Transverse colon (tissue), 4 donors: Measurements from ENCODE around the gene COTL1. TPM values are rescaled to one million over a fixed set of nuclear protein-coding genes. Genes with fewer than 3 reads are reported as not detected.
"Not testable (repeated sequence)": the region's sequence is repeated elsewhere in the genome, so short reads cannot be mapped to it uniquely, and the experiment has no call there.

Experiments
- DNase-seq: peaks from one replicate; pipeline ENCODE4 v3.0.0-alpha.2; 2019
- H3K27ac ChIP-seq, 4 donors: fragments of 200-600 bp; sonication (generic); 2 replicates each; pipeline ENCODE4 v1.5.1; 2016 to 2018; ENCODE audit warnings: inconsistent platforms in 4 of 4
- H3K27me3 ChIP-seq: fragments of 200-600 bp; sonication (generic); 2 replicates; pipeline ENCODE4 v1.5.1; 2017; ENCODE audit warnings: inconsistent platforms
- H3K36me3 ChIP-seq, 4 donors: fragments of 200-600 bp; sonication (generic); 2 replicates each; pipeline ENCODE4 v1.5.1; 2017 to 2019; ENCODE audit warnings: inconsistent platforms in 4 of 4
- H3K4me1 ChIP-seq, 4 donors: fragments of 200-600 bp; sonication (generic); 2 replicates each; pipeline ENCODE4 v1.5.1; 2017 to 2020; ENCODE audit warnings: inconsistent platforms in 4 of 4
- H3K4me3 ChIP-seq, 4 donors: fragments of 200-600 bp; sonication (generic); 1 replicate in 1 of 4; 2 replicates in 3 of 4; pipeline versions ENCODE4 v1.5.1 to v1.6.1; 2017 to 2019; ENCODE audit warnings: inconsistent platforms in 4 of 4
- H3K9me3 ChIP-seq, 2 donors: fragments of 200-600 bp; sonication (generic); 2 replicates each; pipeline ENCODE4 v1.5.1; 2017 to 2019; ENCODE audit warnings: inconsistent platforms in 2 of 2
- CTCF ChIP-seq, 5 experiments: fragments of 200-600 bp in 3 of 5; fragments of 450-650 bp in 2 of 5; sonication (generic) in 3 of 5; IDR thresholded peaks; 1 replicate in 2 of 5; 2 replicates in 3 of 5; pipeline ENCODE4 v1.5.1; 2016 to 2017; ENCODE audit warnings: antibody characterized with exemption in 5 of 5, inconsistent platforms in 3 of 5, mild to moderate bottlenecking in 2 of 5, moderate library complexity in 1 of 5
- EP300 ChIP-seq: sonication (generic); formaldehyde crosslinking; IDR thresholded peaks from one replicate; pipeline ENCODE4 v1.6.1; 2017; ENCODE audit warnings: antibody characterized with exemption, low read depth
- POLR2A ChIP-seq: fragments of 450-650 bp; IDR thresholded peaks from one replicate; pipeline ENCODE4 v1.6.1; 2016; ENCODE audit warnings: antibody characterized with exemption, mild to moderate bottlenecking, moderate library complexity
- POLR2AphosphoS5 ChIP-seq, 3 donors: sonication (generic); formaldehyde crosslinking; IDR thresholded peaks; one replicate each; pipeline ENCODE4 v1.6.1; 2016; ENCODE audit warnings: antibody characterized with exemption in 3 of 3
- WGBS, 2 donors: methylation state at CpG; one replicate each; pipeline ENCODE4 v1.1.5; 2018; ENCODE audit warnings: low coverage in 1 of 2; 5-methylcytosine and 5-hydroxymethylcytosine counted together
- in situ Hi-C, 4 donors: fragments of 200-750 bp; cut with MboI; loops; one replicate each; pipeline versions ENCODE4 v1.15.0 to v1.15.1; 2017; ENCODE audit warnings: low sequenced_read_pairs in 3 of 4, low pct_ligation_motif_present in 1 of 4, low pct_unique_long_range_greater_than_20kb in 1 of 4
- intact Hi-C: fragments of 100-400 bp; cut with DNase I; formaldehyde crosslinking; loops from one replicate; pipeline ENCODE4 v1.15.1; 2023; ENCODE audit warnings: low total_unique reads
- total RNA-seq, 4 donors: library from RNA; depleted of rRNA; stranded (reverse); fragments of >200 nt; gene quantifications; one replicate each; pipeline ENCODE4 v1.1.0, GENCODE V29; 2016

The COTL1 gene
- total RNA-seq, 4 donors from 2014 or later, result 31.1 to 78.9 (median 47.9) TPM

- Histone ChIP-seq H3K9me3 (no peaks in the 10 kb centered on the region), H3K27ac (no peak overlapping the region), H3K4me1 (peaks cover 0 to 3% (median 0%) of the 10 kb centered on the region in 4 donors), H3K27me3 (no peaks in the 10 kb centered on the region), H3K36me3 (no peaks in the 10 kb centered on the region), H3K4me3 (no peak overlapping the region)
- in situ Hi-C loops (loop anchor here in 2 of 4 donors (10.0 kb wide), 1 partner anchor 99 kb away; no protein-coding TSS in a partner anchor), intact Hi-C loops (no loop called here)
- WGBS, 2 donors, result 91 to 93% methylated on average over 6 of the region's 6 CpGs
- no peak for DNase-seq
- TF ChIP-seq EP300 (no peak), POLR2AphosphoS5 (IDR thresholded peaks at IDR 0.05) (no peak), POLR2A (no peak)
Observed at GRCh38 chr16:84625556-84625955, 7.7 kb upstream of the COTL1 start.

- in situ Hi-C loops, result loop anchor here (5.0 to 10.0 kb wide), 2 partner anchors 104 to 109 kb away; no protein-coding TSS in a partner anchor
- peaks cover 3 to 25% (median 20%) of the 10 kb centered on the region in 4 donors for H3K4me1 ChIP-seq
Observed at GRCh38 chr16:84620913-84621312, 3.0 kb upstream of the COTL1 start.

GRCh38 chr16:84618581-84619460, 943 bp upstream of the COTL1 start:
- no peak for DNase-seq
- WGBS, 2 donors, result 37 to 48% methylated on average over 4 to 12 of the region's 12 CpGs
- Histone ChIP-seq H3K9me3 (no peaks in the 10 kb centered on the region), H3K27me3 (no peaks in the 10 kb centered on the region), H3K4me1 (peaks cover 3 to 37% (median 27%) of the 10 kb centered on the region in 4 donors), H3K36me3 (no peaks in the 10 kb centered on the region), H3K4me3 (peak overlapping the region in 1 of 4 donors; percentile 94), H3K27ac (peak overlapping the region; percentile 48 to 89 (median 75))
- in situ Hi-C loops, result no loop called here
- peak in 1 of 3 donors; percentile 46 for TF ChIP-seq POLR2AphosphoS5 (IDR thresholded peaks at IDR 0.05)
- no peak for TF ChIP-seq POLR2A
- TF ChIP-seq EP300, result no peak
- intact Hi-C loops, result no loop called here

More at GRCh38 chr16:84620913-84621312, 3.0 kb upstream of the COTL1 start:
- H3K4me3 ChIP-seq, intact Hi-C loops, H3K9me3 ChIP-seq, H3K36me3 ChIP-seq, H3K27me3 ChIP-seq, H3K27ac ChIP-seq, DNase-seq: not testable (repeated sequence)
- 82% methylated on average over 10 of the region's 10 CpGs; no CpG with 5 or more reads in 1 of the 2 donors for WGBS, 2 donors

GRCh38 chr16:84617041-84617790, 662 bp downstream of the COTL1 start:
- no peaks in the 10 kb centered on the region for H3K36me3 ChIP-seq
- WGBS, 2 donors, result 2% methylated on average over 46 of the region's 54 CpGs; no CpG with 5 or more reads in 1 of the 2 donors
- DNase-seq, result peak; percentile 59
- TF ChIP-seq EP300 (no peak), POLR2AphosphoS5 (IDR thresholded peaks at IDR 0.05) (no peak), POLR2A (no peak), CTCF (IDR thresholded peaks at IDR 0.05) (no peak)
- intact Hi-C loops (no loop called here), in situ Hi-C loops (no loop called here)
- H3K27ac ChIP-seq, result peak overlapping the region; percentile 85 to 89 (median 86)
- H3K4me1 ChIP-seq, result peaks cover 3 to 38% (median 29%) of the 10 kb centered on the region in 4 donors
- H3K4me3 ChIP-seq, result peak overlapping the region; percentile 14 to 94 (median 70)
- no peaks in the 10 kb centered on the region for H3K27me3 ChIP-seq
- no peaks in the 10 kb centered on the region for H3K9me3 ChIP-seq

- H3K36me3 ChIP-seq, result no peaks in the 10 kb centered on the region
- H3K27ac ChIP-seq, result peak overlapping the region in 3 of 4 donors; percentile 85 to 89 (median 86)
- no peak for TF ChIP-seq EP300
- no peak for TF ChIP-seq CTCF (IDR thresholded peaks at IDR 0.05)
- no peak for TF ChIP-seq POLR2AphosphoS5 (IDR thresholded peaks at IDR 0.05)
- TF ChIP-seq POLR2A, result no peak
- peak; percentile 56 for DNase-seq
- peak overlapping the region; percentile 14 to 94 (median 70) for H3K4me3 ChIP-seq
- peaks cover 4 to 45% (median 32%) of the 10 kb centered on the region in 4 donors for H3K4me1 ChIP-seq
- no peaks in the 10 kb centered on the region for H3K27me3 ChIP-seq
- in situ Hi-C loops, result no loop called here
- H3K9me3 ChIP-seq, result no peaks in the 10 kb centered on the region
- 15 to 20% methylated on average over 3 to 13 of the region's 13 CpGs for WGBS, 2 donors
- intact Hi-C loops, result no loop called here
Observed at GRCh38 chr16:84616515-84616914, 1.4 kb downstream of the COTL1 start.
